NCI-H1092 (cell line): ENCODE data around the gene PPP1R12B.
"Not testable (repeated sequence)": the region's sequence is repeated elsewhere in the genome, so short reads cannot be mapped to it uniquely, and the experiment has no call there.

ENCODE experiments used
- DNase-seq: peaks from one replicate; lab custom pipeline; 2025; lab: John Stamatoyannopoulos, UW

Gene PPP1R12B

DNA sequence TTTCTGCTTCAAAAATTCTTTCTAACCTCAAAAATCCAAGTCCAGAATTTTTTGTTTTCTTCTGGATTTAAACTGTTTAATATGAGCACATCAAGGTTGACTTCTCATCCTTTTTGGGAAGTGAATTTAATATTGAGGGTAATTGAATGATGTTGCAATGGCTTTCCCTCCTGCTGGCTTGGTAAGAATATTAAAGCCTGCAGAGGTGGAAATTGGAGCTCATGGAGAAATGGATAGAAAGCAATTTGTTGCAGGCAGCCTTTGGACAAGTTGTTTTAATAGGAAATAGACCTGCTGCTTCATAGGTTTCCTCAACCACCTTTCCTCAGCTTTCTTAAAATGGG lies 237.1 kb downstream of the PPP1R12B start:
- no peak for DNase-seq

- DNase-seq = no peak
Observed at GRCh38 chr1:202586018-202586821, 237.7 kb downstream of the PPP1R12B start.

- DNase-seq = no peak
Observed at GRCh38 chr1:202586871-202587270, 238.4 kb downstream of the PPP1R12B start.

DNA sequence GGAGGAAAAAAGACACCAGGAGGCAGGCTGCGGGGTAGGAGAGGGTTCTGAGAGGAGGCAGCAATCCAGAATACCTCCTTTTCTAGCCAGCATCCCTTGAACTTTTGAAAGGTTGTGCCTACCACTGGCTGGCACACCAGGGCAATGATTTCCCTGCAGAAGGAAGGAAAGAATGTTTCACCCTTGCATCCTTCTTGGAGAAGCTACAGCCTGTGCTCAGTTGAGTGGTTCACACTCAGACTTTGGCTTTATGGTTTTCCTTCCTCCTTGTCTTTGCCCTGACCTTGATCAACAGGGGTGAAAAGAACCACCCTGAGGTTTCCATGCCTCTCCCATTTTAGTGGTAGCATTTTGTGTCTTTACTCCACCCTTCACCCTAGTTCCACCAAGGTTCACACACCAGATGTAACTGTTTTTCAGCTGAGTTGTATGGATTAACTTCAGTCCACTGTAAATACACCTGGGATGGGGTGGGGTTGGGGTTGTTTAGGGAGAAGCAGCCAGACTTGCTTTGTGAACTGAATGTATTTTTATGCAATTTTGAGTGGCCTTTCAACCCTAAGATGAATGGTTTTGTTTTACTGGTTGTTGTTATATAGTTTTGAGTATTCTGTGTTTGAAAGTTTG lies 239.5 kb downstream of the PPP1R12B start:
- no peak for DNase-seq

GRCh38 chr1:202588503-202589189 lies 240.1 kb downstream of the PPP1R12B start:
- no peak for DNase-seq

DNA sequence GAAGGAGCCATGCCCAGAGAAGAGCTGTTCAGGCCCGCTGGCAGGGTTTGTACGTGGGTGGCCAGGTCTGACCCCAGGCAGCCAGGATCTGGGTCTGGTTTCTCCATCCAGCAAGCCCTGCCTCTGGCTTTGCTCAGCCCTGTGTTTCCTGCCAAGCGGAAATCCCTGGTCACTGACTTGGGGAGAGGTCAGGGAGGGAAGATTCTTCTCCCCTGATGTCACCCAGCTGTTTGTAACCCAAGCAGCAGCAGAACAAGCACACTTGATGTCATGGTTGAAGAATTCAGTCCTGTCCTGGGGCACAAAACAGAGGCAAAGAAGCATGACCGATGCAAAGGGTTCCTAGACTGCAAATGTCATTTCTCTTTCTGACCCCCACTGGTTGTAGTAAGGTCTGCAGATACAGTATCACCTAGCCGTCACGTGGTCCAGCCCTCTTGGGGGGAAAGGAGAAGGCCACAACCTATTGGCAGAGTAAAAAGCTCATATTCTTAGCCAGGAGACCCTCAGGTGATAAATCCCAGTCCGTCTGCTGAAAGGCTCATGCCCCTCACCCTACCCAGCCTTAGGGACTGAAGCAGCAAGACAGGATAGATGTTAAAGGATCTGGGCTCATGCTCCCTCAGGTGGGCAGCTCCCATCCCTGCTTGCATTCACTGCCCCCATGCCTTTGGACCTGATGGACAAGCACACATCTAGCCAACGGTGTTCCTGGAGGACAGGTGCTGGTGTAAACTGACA lies 240.9 kb downstream of the PPP1R12B start:
- no peak for DNase-seq

- DNase-seq = no peak
Observed at GRCh38 chr1:202590126-202590525, 241.6 kb downstream of the PPP1R12B start.

DNA sequence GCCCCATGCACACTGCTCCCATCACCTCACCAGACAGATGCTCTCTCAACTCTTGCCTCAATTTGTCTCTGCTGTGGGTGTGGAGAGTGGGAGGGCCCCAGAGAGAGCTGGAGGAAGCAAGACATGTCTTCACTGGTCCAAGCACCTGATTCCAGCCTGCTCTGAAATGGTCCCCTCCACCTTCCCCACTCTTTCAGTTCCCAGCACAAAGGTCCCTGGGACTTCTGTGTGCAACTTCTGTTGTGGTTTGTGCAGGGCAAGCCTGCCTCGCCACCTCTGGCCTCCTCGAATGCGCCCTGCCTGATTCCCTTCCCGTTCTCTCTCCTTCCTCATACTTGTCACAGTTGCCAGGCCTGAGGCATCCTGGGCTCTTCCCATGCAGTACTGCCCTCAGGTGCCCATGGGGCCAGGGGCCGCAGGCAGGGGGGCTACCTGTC lies 242.5 kb downstream of the PPP1R12B start:
- no peak for DNase-seq

DNA sequence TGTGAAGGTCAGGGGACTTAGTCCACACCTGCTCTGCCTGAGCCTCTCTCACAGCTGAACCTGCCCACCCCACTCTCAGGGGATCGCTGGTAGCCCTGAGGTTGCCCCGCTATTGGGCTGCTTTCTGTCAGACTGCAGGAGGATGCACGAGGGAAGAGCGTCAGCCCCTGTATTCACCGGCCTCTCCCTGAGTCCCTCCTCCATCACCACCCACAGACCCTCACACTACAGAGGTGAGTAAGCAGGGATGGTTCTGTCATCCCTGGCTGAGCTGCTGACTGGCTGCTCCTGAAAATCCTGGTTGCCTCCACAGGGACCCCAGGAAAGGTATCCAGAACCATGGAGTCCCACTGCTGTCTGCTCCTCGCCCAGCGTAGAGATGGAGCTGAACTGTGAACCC lies 243.0 kb downstream of the PPP1R12B start:
- DNase-seq = no peak

GRCh38 chr1:202592146-202592545 lies 243.6 kb downstream of the PPP1R12B start:
- no peak for DNase-seq

DNA sequence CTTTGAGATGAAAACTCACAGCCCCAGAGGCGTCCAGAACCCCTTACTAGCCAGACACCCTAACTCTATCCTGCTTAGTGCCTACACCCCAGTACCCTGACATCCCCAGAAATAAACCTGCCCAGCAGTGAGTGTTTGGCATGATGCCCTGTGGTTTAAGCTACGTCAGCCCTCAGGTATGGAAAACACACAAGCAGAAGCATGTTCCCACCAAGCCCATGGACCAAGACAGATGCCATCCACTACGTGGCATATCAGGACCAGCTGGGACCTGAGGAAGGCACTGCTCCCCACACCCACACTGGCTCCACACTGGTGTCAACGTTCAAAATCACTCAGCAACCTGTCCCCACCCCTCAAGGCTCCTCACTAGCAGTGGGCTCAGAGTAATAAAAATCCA lies 245.3 kb downstream of the PPP1R12B start:
- no peak for DNase-seq

GRCh38 chr1:202596638-202597037 lies 248.1 kb downstream of the PPP1R12B start:
- DNase-seq = no peak

- no peak for DNase-seq
Observed at GRCh38 chr1:202597090-202597761, 248.7 kb downstream of the PPP1R12B start.

GRCh38 chr1:202599669-202600431 lies 251.4 kb downstream of the PPP1R12B start:
- DNase-seq = no peak

DNA sequence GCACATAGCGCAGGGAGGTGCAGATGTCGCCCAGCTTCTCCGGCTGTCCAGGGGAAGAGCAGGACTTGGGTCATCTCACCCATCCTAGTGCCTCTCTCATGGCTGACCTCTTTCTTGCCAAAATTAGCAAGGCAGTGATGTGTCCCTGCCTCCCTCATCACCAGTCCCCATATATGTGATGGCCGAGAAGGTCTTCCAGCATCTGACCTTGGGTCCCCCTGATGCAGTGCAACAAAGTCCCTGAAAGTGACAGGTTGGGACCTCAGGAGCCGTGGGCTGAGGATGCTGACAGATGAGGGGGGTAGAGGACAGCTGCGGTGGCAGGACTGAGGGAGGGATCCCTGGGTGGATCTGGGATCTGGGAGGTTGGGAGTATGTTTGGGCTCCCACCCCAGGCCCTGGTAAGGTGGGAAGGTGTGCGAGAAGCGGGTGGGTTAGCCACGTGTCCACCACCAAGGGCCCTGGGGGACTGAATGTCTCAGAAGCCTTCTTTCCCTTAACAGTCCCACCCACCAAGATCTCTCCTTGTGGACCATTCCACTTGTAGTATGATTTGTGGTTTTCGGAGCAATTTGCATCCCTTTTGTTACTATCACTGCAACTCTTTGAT lies 252.0 kb downstream of the PPP1R12B start:
- no peak for DNase-seq

DNA sequence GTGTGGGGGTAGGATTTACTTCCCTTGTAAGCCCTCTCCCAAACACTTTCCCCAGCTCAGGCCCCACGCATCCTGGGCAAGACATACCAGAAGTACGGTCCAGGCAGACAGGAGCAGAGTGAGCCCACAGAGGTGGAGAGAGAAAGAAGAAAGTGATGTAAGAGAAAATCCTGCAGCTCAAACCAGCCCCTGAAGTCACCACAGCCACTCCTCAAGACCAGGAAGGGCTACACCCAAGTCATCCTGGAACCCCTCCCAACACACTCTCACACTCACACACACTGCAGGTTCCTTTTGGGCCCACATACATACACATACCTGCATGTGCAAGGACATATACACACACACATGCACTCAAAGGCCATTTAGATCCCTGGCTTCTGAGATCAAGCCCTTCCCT lies 254.9 kb downstream of the PPP1R12B start:
- DNase-seq = no peak

DNA sequence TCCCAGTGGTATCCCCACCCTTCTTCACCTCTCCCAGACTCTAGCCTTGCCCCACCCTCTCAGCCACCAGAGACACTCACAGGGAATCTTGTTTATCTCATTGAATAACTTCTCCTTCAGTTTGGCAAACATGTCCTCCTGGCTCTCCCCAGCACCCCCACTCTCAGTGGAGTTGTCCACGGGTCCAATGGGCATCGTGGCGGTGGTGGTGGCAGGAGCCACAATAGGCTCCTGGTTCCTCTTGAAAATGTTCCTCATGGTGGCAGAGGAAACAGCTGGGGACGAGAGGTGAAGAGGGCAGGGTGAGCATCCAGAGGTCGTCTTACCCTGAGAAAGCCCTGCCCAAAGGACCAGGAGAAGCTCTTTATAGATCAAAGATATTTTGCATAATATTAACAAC lies 257.0 kb downstream of the PPP1R12B start:
- DNase-seq = no peak

GRCh38 chr1:202612036-202612435 lies 263.5 kb downstream of the PPP1R12B start:
- DNase-seq = not testable (repeated sequence)

- no peak for DNase-seq
Observed at GRCh38 chr1:202613571-202613970, 265.1 kb downstream of the PPP1R12B start.

DNA sequence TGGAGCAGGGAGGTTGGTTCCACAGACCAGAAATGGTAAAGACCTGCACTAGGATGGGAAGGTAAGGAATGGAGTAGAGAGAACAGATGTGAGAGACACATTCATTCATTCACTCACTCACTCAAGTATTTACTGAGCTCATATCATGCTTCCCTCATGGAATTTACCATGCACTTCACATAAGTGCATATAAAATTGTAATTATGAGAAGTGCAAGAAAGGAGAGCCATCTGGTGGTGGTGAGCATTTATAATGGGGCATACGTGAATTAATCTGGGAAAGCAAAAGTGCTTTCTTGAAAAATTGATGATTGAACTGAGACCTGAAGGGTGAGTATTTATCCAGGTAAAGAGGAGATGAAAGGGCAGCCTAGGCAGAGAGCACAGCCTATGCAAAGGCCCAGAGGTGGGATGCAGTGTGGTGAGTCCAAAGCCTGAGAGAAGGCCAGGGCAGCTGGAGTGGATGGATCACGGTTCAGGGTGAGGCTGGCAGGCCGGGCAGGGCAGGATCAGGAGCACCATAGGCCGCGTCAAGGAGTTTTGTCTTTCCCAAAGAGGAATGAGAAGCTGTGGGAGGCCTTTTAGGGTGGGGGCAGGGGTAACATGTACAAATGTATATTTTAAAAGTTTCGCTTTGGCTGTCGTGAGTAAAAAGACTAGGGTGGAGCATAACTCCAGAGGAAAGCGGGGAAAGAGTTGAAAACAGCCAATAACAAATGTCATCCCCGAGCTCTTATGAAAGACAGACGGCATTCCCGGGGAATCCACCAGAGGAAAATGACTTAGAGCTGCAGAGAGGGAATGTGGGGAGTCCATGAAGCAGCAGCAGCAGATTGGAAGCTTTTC lies 266.1 kb downstream of the PPP1R12B start:
- not testable (repeated sequence) for DNase-seq
